ENCODE measurements around the gene STARD13. TPM values are rescaled to one million over a fixed set of nuclear protein-coding genes. Genes with fewer than 3 reads are reported as not detected.

STARD13 gene
- total RNA-seq, 3 donors from 2014 or later: 0.05 to 0.15 (median 0.14) TPM

DNA sequence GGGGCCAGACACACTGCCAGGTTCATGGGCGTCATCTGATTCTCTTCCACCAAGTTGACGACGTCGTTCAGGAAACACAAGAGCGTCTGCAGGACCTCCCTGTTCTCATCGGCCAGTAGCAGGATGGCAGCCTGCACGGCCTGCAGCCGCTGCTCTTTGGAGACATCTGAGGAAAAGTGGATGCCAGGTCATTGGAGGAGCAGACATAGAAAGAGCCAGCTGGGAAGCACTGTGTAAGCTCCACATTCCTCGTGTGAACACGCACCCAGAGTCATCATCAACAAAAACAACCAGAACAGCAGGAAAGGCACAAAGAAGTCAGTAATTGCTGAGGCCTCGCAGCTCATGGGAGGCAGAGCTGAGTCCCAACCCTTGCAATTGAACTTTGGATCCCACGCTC, 172.8 kb downstream of the STARD13 start:
- H3K36me3 Mint-ChIP-seq (ENCODE audit: insufficient read depth): no peaks in the 10 kb centered on the region
- no peaks in the 10 kb centered on the region for H3K4me1 Mint-ChIP-seq (ENCODE audit: low read depth)
- DNase-seq: no peak
- no peak for ATAC-seq
- no peaks in the 10 kb centered on the region for H3K9me3 Mint-ChIP-seq
- H3K4me3 Mint-ChIP-seq: no peak overlapping the region
- H3K27me3 Mint-ChIP-seq (ENCODE audit: low read depth): peaks cover 1% of the 10 kb centered on the region

DNA sequence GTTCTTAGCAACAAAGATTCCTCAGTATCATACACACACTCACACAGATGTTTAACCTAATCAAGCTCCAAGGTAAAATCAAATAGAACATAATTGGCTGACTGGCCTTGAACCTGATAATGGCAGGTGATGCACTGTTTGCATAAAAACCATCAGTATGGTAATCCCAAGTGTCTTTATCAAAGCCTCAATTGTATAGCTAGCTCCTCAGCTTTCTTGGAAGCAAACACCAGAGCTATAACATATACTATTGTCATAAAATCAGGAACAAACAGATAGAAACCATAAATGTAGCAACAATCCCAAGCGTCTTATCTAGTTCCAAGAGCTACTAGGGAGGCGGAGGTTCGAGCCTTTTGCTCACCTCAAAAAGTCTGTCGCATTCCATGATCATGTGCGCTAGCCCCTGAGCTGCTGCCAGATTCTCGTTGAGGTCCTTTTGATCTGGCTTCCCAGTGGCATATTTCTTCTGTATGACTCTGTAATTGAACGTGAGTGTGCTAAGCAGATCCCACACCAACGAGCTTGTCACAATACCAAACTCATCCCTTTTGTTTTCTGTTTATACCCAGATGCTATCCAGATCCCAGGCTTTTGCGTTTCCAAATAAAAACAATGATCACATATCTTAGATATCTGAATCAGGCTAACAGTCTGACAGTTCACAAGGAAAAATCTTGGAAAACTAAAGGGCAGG, 174.0 kb downstream of the STARD13 start:
- ATAC-seq: no peak
- no peak for DNase-seq
- H3K4me3 Mint-ChIP-seq: no peak overlapping the region
- no peaks in the 10 kb centered on the region for H3K4me1 Mint-ChIP-seq (ENCODE audit: low read depth)
- no peaks in the 10 kb centered on the region for H3K9me3 Mint-ChIP-seq
- peaks cover 1% of the 10 kb centered on the region for H3K27me3 Mint-ChIP-seq (ENCODE audit: low read depth)
- H3K36me3 Mint-ChIP-seq (ENCODE audit: insufficient read depth): no peaks in the 10 kb centered on the region

DNA sequence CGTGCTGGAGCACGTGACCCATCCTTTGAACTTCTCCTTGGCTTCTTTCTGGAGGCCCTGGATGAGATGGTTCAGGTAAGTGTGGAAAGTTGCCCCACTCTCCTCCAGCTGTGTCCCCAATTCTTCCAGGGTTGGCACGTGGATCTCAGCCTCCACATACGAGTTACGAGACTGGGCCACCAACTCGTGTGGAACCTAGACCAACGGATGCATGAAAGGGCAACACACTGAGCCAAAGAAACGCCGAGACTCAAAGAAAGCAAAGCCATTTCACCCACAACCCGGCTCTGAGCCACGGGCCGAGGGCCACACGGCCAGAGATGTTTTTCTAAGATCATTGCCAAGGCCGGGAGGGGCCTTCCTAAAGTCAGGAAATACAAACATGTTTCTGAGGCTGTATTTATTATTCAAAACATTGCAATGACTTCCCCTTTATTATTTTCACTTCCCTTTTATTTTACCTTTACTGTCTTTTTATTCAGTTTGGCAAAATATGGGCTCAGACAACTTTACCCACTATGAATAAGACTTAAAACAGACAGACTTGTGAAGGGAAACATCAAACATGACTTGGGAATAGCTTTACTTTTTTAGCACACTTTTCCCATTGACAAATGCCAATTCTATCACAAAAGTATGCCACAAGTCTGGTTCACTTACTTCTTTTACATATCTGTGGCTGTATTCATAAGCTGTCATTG, 174.7 kb downstream of the STARD13 start:
- Mint-ChIP-seq H3K9me3 (no peaks in the 10 kb centered on the region), H3K4me1 (ENCODE audit: low read depth) (no peaks in the 10 kb centered on the region), H3K36me3 (ENCODE audit: insufficient read depth) (no peaks in the 10 kb centered on the region), H3K4me3 (no peak overlapping the region), H3K27me3 (ENCODE audit: low read depth) (peaks cover 1% of the 10 kb centered on the region)
- DNase-seq (no peak), ATAC-seq (no peak)

DNA sequence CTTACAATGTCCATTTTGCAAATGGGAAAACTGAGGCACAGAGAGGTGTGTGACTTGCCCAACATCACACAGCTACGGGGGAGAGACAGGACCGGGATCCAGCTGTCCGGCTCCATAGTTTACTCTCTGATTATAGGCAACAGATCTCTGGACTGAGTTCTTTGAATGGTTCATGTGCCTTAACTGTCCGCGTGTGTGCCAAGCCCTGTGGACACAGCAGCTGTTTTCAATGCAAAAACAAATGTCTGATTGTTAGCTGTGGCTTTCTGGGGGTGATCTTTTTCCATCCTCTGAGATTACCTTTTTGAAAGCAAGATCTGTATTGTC, 175.2 kb downstream of the STARD13 start:
- H3K9me3 Mint-ChIP-seq: no peaks in the 10 kb centered on the region
- H3K27me3 Mint-ChIP-seq (ENCODE audit: low read depth): peaks cover 1% of the 10 kb centered on the region
- DNase-seq: no peak
- H3K36me3 Mint-ChIP-seq (ENCODE audit: insufficient read depth): no peaks in the 10 kb centered on the region
- no peak overlapping the region for H3K4me3 Mint-ChIP-seq
- H3K4me1 Mint-ChIP-seq (ENCODE audit: low read depth): no peaks in the 10 kb centered on the region
- ATAC-seq: no peak

DNA sequence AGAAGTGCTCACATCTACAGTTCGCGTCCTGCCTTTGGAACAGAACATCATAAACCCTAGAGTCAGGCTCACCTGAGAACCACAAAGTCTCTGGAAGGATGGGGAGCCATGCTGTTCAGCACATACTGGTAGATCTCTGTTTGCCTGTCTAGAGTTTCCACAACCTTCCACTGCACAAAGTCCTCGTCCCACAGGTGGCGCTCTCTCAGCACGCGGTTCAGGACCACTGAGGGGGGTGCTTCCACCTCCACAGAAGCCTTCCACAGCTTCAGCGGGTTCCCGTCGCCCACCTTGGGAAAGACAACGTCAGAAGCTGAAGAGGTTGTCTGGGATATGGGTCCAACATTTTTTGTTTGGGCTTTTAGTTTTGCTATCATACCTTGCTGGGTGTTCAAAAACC, 175.8 kb downstream of the STARD13 start:
- no peak for ATAC-seq
- no peaks in the 10 kb centered on the region for H3K9me3 Mint-ChIP-seq
- H3K27me3 Mint-ChIP-seq (ENCODE audit: low read depth): peaks cover 2% of the 10 kb centered on the region
- no peak for DNase-seq
- no peak overlapping the region for H3K4me3 Mint-ChIP-seq
- no peaks in the 10 kb centered on the region for H3K36me3 Mint-ChIP-seq (ENCODE audit: insufficient read depth)
- no peaks in the 10 kb centered on the region for H3K4me1 Mint-ChIP-seq (ENCODE audit: low read depth)

- Mint-ChIP-seq H3K36me3 (ENCODE audit: insufficient read depth) (no peaks in the 10 kb centered on the region), H3K4me1 (ENCODE audit: low read depth) (no peaks in the 10 kb centered on the region), H3K4me3 (no peak overlapping the region), H3K9me3 (no peaks in the 10 kb centered on the region), H3K27me3 (ENCODE audit: low read depth) (peaks cover 5% of the 10 kb centered on the region)
- ATAC-seq: no peak
- DNase-seq: no peak
These were observed 176.3 kb downstream of the STARD13 start for GRCh38 chr13:33109271-33109697.

DNA sequence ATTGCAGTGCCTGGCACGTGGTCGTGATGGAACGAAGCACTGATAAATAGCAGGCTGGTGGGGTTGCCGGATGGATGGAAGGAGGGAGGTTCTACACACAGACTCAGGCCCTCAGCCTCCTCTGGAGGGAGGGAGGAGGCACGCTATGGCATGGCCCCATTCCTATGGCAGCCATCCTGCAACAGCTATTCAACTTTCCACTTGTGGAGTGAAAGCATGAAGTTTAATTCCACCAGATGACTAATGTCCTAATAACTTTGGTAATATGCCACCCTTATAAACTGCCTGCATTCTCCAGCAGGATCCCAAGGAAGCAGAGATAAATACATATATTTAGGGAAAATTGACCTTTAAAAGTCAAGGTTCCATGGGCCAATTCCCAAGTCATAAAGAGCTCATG, 176.9 kb downstream of the STARD13 start:
- DNase-seq (no peak), ATAC-seq (no peak)
- H3K4me1 Mint-ChIP-seq (ENCODE audit: low read depth): no peaks in the 10 kb centered on the region
- no peak overlapping the region for H3K4me3 Mint-ChIP-seq
- no peaks in the 10 kb centered on the region for H3K36me3 Mint-ChIP-seq (ENCODE audit: insufficient read depth)
- peaks cover 8% of the 10 kb centered on the region for H3K27me3 Mint-ChIP-seq (ENCODE audit: low read depth)
- no peaks in the 10 kb centered on the region for H3K9me3 Mint-ChIP-seq

DNA sequence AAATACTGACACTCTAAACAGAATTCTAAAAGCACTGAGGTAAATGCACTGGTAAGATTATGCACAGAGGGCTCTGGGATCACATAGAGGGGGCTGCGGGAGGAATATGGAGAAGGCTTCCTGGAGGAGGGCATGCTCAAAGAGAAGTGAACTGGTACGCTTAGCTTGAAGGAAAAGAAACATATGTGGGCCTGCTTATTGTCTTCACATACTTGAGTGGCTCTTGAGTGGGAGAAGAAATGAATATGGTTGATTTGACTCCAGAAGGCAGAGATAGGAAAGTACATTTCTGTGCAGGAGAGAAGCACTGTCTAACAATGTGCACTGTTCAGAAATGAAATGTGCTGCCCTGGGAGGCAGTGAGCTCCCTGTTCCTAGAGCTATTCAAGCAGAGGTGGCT, 178.2 kb downstream of the STARD13 start:
- H3K4me1 Mint-ChIP-seq (ENCODE audit: low read depth): no peaks in the 10 kb centered on the region
- H3K27me3 Mint-ChIP-seq (ENCODE audit: low read depth): peaks cover 13% of the 10 kb centered on the region
- no peak overlapping the region for H3K4me3 Mint-ChIP-seq
- H3K9me3 Mint-ChIP-seq: no peaks in the 10 kb centered on the region
- ATAC-seq (no peak), DNase-seq (no peak)
- no peaks in the 10 kb centered on the region for H3K36me3 Mint-ChIP-seq (ENCODE audit: insufficient read depth)

DNA sequence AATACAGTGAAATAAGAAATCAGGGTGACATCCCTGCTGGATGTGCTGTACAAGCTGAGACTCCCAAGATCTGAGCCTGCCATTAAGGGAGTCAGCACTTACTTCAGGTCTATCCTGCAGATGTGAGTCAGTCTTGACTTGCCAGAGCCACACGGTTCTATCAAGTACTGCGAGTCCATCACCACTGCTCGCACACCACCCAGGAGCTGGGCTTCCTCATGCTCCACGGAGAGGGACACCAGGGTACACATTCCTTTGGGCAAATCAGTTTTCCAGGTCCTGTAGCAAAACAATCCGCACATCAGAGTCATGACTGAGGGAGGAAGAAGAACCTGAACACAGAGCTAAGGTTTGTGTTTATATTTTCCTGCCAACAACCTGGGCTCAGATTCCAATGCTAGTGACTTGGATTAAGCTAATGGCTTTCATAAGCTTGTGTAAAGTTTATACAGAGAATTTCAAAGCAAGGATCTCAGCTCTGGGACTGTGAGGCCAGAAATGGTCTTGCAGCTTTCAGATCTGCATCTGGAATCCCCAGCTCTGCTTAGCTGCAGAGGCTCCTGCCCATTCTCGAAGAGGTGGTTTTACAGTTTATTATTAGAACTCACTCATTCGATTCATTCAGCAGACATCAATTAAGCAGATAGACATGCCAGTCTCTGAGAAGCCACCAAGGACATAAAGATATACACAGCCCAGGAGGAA, 178.7 kb downstream of the STARD13 start:
- ATAC-seq (no peak), DNase-seq (no peak)
- Mint-ChIP-seq H3K4me3 (no peak overlapping the region), H3K4me1 (ENCODE audit: low read depth) (no peaks in the 10 kb centered on the region), H3K36me3 (ENCODE audit: insufficient read depth) (no peaks in the 10 kb centered on the region), H3K9me3 (no peaks in the 10 kb centered on the region), H3K27me3 (ENCODE audit: low read depth) (peaks cover 13% of the 10 kb centered on the region)

- ATAC-seq (no peak), DNase-seq (no peak)
- Mint-ChIP-seq H3K36me3 (ENCODE audit: insufficient read depth) (no peaks in the 10 kb centered on the region), H3K4me3 (no peak overlapping the region), H3K27me3 (ENCODE audit: low read depth) (peaks cover 15% of the 10 kb centered on the region), H3K9me3 (no peaks in the 10 kb centered on the region), H3K4me1 (ENCODE audit: low read depth) (no peaks in the 10 kb centered on the region)
These were observed 180.1 kb downstream of the STARD13 start for GRCh38 chr13:33105387-33106005.

DNA sequence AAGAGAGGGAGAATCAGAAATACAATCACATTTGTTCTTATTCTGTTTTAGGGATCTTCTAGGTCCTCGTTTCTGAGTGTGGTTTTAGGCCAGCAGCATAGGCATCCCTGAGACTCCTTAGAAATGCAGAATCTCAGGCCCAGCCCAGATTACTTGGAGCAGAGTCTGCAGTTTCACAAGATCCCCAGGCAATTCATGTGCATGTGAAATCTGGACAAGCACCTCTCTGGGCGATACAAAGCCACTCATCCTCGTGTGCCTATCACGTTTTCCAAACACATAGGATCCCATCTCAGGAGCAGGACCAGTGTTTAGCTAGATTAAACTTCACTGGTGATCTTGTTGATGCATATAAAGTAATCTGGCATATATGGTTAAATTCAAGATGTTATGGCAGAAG, 182.1 kb downstream of the STARD13 start:
- peaks cover 17% of the 10 kb centered on the region for H3K27me3 Mint-ChIP-seq (ENCODE audit: low read depth)
- DNase-seq (no peak), ATAC-seq (no peak)
- no peaks in the 10 kb centered on the region for H3K4me1 Mint-ChIP-seq (ENCODE audit: low read depth)
- H3K36me3 Mint-ChIP-seq (ENCODE audit: insufficient read depth): no peaks in the 10 kb centered on the region
- H3K4me3 Mint-ChIP-seq: no peak overlapping the region
- peaks cover 1% of the 10 kb centered on the region for H3K9me3 Mint-ChIP-seq

GRCh38 chr13:33101835-33102234, 183.7 kb downstream of the STARD13 start:
- ATAC-seq: no peak
- no peak overlapping the region for H3K4me3 Mint-ChIP-seq
- H3K9me3 Mint-ChIP-seq: peaks cover 7% of the 10 kb centered on the region

DNA sequence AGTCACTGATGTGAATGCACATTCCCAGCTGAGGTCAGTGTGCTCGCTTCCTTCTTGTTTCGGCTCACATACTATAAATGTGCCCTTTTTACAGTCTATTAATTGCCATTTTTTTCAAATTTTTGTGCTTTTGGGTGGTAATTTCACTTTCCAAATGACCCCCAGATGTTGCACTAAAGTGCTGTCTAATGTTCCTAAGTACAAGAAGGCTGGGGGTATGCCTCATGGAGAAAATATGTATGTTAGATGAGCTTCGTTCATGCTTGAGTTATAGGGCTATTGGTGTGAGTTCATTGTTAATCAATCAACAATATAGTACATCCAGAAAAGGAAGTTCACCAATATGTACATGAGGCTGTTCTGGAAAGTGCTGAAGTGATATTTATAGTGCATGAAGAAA, 184.7 kb downstream of the STARD13 start:
- H3K9me3 Mint-ChIP-seq: peaks cover 7% of the 10 kb centered on the region

More at GRCh38 chr13:33101835-33102234, 183.7 kb downstream of the STARD13 start:
- Mint-ChIP-seq H3K4me1 (ENCODE audit: low read depth) (no peaks in the 10 kb centered on the region), H3K27me3 (ENCODE audit: low read depth) (peaks cover 17% of the 10 kb centered on the region), H3K36me3 (ENCODE audit: insufficient read depth) (no peaks in the 10 kb centered on the region)
- DNase-seq: no peak

GRCh38 chr13:33099860-33100259, 185.7 kb downstream of the STARD13 start:
- no peak overlapping the region for H3K4me3 Mint-ChIP-seq
- no peaks in the 10 kb centered on the region for H3K4me1 Mint-ChIP-seq (ENCODE audit: low read depth)
- DNase-seq (no peak), ATAC-seq (no peak)
- H3K27me3 Mint-ChIP-seq (ENCODE audit: low read depth): peaks cover 16% of the 10 kb centered on the region
- H3K9me3 Mint-ChIP-seq: peaks cover 7% of the 10 kb centered on the region
- no peaks in the 10 kb centered on the region for H3K36me3 Mint-ChIP-seq (ENCODE audit: insufficient read depth)

More for the DNA sequence above, 184.7 kb downstream of the STARD13 start:
- Mint-ChIP-seq H3K4me3 (no peak overlapping the region), H3K36me3 (ENCODE audit: insufficient read depth) (no peaks in the 10 kb centered on the region), H3K4me1 (ENCODE audit: low read depth) (no peaks in the 10 kb centered on the region), H3K27me3 (ENCODE audit: low read depth) (peaks cover 17% of the 10 kb centered on the region)
- ATAC-seq (no peak), DNase-seq (no peak)
